Panc1 (cell line): ENCODE results near the gene PSG1. TPM values are rescaled to one million over a fixed set of nuclear protein-coding genes. Genes with fewer than 3 reads are reported as not detected.
"Not testable (repeated sequence)": the region's sequence is repeated elsewhere in the genome, so short reads cannot be mapped to it uniquely, and the experiment has no call there.

ENCODE experiments used
- ATAC-seq: fragments of 200-7000 bp; cut with Tn5 transposase; 2 replicates; pipeline ENCODE4 v1.9.1; 2020; ENCODE audit warnings: mild to moderate bottlenecking, moderate library complexity
- BruUV-seq: library from RNA; stranded (reverse); fragments of 400-500 nt; replicated peaks from 2 replicates; lab custom pipeline; 2021; lab: Mats Ljungman, UMichigan
- CTCF ChIA-PET: fragments of 300-600 bp; sonication (Branson Sonifier 250); formaldehyde crosslinking; loops from one replicate; lab custom pipeline; 2022; ENCODE audit warnings: antibody characterized with exemption; lab: Charles Lee
- POLR2A ChIA-PET: fragments of 300-600 bp; sonication (Branson Sonifier 250); formaldehyde crosslinking; loops from one replicate; lab custom pipeline; 2022; ENCODE audit warnings: antibody characterized with exemption; lab: Charles Lee
- DNase-seq: peaks from one replicate; pipeline ENCODE4 v3.0.0-alpha.2; 2010; ENCODE audit warnings: low read depth, low spot score
- H3K27ac ChIP-seq: 2 replicates; pipeline ENCODE4 v1.5.1; 2011; ENCODE audit warnings: mild to moderate bottlenecking, low read length, inconsistent platforms
- H3K27me3 ChIP-seq: fragments of 200-500 bp; sonication (Bioruptor generic); 2 replicates; pipeline ENCODE4 v1.6.0; 2014; ENCODE audit warnings: low read length, inconsistent platforms; ENCODE audit not compliant: control insufficient read depth, insufficient read depth
- H3K36me3 ChIP-seq: fragments of 200-500 bp; sonication (Bioruptor generic); 2 replicates; pipeline ENCODE4 v1.5.1; 2014; ENCODE audit warnings: inconsistent platforms, mild to moderate bottlenecking, low read length, moderate library complexity; ENCODE audit not compliant: control insufficient read depth, insufficient read depth
- H3K4me1 ChIP-seq: 2 replicates; pipeline ENCODE4 v1.5.1; 2011; ENCODE audit warnings: inconsistent platforms, mild to moderate bottlenecking, low read length, moderate library complexity; ENCODE audit not compliant: control insufficient read depth, insufficient read depth
- H3K4me3 ChIP-seq, 2 experiments: 2 replicates each; pipeline ENCODE4 v1.5.1; 2011 to 2012; ENCODE audit warnings: low read depth in 2 of 2, low read length in 2 of 2, mild to moderate bottlenecking in 2 of 2, inconsistent platforms in 1 of 2, moderate library complexity in 1 of 2
- H3K9me3 ChIP-seq: fragments of 200-500 bp; sonication (Bioruptor generic); 2 replicates; pipeline ENCODE4 v1.5.1; 2014; ENCODE audit warnings: low read depth, mild to moderate bottlenecking, inconsistent platforms, low read length, moderate library complexity; ENCODE audit not compliant: control insufficient read depth, insufficient read depth
- CTCF ChIP-seq: fragments of 450-650 bp; IDR thresholded peaks from 2 replicates; pipeline ENCODE4 v1.5.1; 2017; ENCODE audit warnings: mild to moderate bottlenecking
- in situ Hi-C: cut with HindIII; loops from 2 replicates; pipeline ENCODE4 v1.10.0; 2016; ENCODE audit warnings: low sequenced_read_pairs, low pct_unique_long_range_greater_than_20kb
- intact Hi-C: fragments of 100-400 bp; cut with micrococcal nuclease; formaldehyde crosslinking; loops from one replicate; pipeline ENCODE4 v1.10.0; 2022; ENCODE audit not compliant: unreplicated experiment
- total RNA-seq: library from RNA; stranded (reverse); gene quantifications from one replicate; pipeline ENCODE4 v1.2.1, GENCODE V29; 2021; ENCODE audit not compliant: unreplicated experiment
- TF ChIP-seq, protein P1 (sequence below), 2 experiments: IDR thresholded peaks; 2 replicates each; pipeline ENCODE4 v1.6.1; 2011 to 2012; ENCODE audit warnings: low read depth in 2 of 2, control low read depth in 1 of 2, low read length in 1 of 2, mild to moderate bottlenecking in 1 of 2, moderate library complexity in 1 of 2; ENCODE audit not compliant: insufficient read depth in 1 of 2

Gene PSG1
- total RNA-seq, 1 experiment from 2014 or later = not detected

DNA sequence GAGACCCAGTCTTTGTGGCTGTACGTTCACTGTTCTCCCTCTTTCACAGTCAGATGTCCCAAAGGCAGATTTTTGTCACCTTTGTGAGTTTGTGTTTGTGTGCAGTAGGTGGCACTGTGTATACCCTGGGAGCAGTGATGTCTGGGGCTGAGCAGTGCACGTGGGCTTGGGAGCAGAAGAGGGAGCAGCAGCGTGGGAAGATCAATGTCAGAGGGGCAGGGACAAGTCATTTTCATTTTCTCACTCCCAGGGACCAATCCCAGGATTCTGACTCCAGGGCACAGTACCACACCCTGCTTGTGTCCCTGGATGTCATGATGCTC lies 40.2 kb upstream of the PSG1 start:
- Histone ChIP-seq H3K27ac (no peak overlapping the region), H3K4me1 (no peaks in the 10 kb centered on the region), H3K9me3 (no peaks in the 10 kb centered on the region), H3K4me3 (no peak overlapping the region), H3K36me3 (no peaks in the 10 kb centered on the region), H3K27me3 (no peaks in the 10 kb centered on the region)
- ChIA-PET CTCF (no interaction called here), POLR2A (no interaction called here)
- in situ Hi-C loops = no loop called here
- no TSS peak for BruUV-seq
- no peak for ATAC-seq
- intact Hi-C loops = no loop called here
- DNase-seq = no peak
- TF ChIP-seq, protein P1, sequence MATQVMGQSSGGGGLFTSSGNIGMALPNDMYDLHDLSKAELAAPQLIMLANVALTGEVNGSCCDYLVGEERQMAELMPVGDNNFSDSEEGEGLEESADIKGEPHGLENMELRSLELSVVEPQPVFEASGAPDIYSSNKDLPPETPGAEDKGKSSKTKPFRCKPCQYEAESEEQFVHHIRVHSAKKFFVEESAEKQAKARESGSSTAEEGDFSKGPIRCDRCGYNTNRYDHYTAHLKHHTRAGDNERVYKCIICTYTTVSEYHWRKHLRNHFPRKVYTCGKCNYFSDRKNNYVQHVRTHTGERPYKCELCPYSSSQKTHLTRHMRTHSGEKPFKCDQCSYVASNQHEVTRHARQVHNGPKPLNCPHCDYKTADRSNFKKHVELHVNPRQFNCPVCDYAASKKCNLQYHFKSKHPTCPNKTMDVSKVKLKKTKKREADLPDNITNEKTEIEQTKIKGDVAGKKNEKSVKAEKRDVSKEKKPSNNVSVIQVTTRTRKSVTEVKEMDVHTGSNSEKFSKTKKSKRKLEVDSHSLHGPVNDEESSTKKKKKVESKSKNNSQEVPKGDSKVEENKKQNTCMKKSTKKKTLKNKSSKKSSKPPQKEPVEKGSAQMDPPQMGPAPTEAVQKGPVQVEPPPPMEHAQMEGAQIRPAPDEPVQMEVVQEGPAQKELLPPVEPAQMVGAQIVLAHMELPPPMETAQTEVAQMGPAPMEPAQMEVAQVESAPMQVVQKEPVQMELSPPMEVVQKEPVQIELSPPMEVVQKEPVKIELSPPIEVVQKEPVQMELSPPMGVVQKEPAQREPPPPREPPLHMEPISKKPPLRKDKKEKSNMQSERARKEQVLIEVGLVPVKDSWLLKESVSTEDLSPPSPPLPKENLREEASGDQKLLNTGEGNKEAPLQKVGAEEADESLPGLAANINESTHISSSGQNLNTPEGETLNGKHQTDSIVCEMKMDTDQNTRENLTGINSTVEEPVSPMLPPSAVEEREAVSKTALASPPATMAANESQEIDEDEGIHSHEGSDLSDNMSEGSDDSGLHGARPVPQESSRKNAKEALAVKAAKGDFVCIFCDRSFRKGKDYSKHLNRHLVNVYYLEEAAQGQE (IDR thresholded peaks at IDR 0.05; ENCODE audit: insufficient read depth in 1 of 2, low read depth in 2 of 2, low read length in 1 of 2) = no peak
- TF ChIP-seq CTCF = peak; percentile 50

- intact Hi-C loops, POLR2A ChIA-PET, in situ Hi-C loops, BruUV-seq, H3K36me3 ChIP-seq, H3K27me3 ChIP-seq, ATAC-seq, CTCF ChIA-PET, DNase-seq, H3K4me3 ChIP-seq, H3K27ac ChIP-seq, H3K9me3 ChIP-seq, H3K4me1 ChIP-seq: not testable (repeated sequence)
- peak; percentile 71 for TF ChIP-seq CTCF
These were observed 39.7 kb upstream of the PSG1 start for GRCh38 chr19:42919070-42919756.

DNA sequence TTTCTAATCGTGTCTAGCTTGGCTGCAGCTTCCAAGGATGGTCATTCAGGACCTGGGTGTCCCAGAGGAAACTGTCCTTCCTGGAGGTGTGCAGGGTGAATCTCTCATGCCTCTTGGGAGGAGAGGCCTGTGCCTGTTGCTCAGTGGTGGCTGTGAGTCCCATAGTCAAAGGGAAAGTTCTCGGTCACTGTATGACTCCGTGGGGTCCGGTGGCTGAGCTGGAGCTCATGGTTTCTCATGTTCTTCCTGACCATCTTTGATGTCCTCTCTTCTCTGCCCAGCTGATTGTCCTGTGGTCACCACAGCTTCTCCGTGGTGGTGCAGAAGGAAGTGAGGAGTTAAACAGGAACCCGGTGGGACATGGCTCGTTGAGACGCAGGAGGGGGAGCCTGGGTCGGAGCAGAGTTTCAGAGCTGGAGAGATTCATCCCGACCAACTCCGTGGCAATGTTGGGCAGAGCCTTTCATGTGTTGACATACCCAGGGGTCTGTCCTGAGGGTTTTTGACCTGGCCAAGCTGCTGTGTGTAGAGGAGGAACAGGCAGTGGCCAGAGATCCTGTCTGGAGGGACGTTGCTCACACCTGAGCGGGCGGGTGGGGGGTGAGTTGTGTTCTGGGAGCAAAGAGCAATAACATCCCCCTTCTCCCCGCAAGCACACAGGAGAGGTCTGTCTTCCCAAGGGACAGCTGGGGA lies 39.0 kb upstream of the PSG1 start:
- H3K27me3 ChIP-seq, H3K36me3 ChIP-seq, intact Hi-C loops, DNase-seq, H3K27ac ChIP-seq, BruUV-seq, H3K4me3 ChIP-seq, CTCF ChIA-PET, H3K9me3 ChIP-seq, ATAC-seq, H3K4me1 ChIP-seq, POLR2A ChIA-PET, in situ Hi-C loops: not testable (repeated sequence)

DNA sequence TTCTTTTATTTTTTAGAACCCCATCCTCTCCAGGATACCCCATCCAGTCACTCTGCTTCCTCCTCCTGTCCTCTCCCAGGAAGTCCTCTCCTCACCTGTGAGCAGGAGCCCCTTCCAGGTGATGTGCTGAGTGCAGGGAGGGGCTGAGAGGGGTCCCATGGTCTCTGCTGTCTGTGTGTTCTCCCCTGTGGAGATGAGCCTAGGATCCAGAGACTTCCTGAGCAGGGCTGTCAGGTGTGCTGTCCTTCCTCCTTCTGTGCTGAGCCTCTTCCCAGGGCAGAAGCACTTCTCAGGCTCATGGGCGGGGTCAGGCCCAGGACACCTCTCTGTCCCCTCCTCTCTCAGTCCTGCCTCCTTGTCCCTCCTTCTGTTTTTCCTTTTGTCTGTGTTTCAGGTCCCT lies 38.1 kb upstream of the PSG1 start, which contains the start of gene PSG6:
TSS of gene PSG6 (minus strand) at position 261 of the 400 bp plus-strand sequence. CDS start at position 159, 102 bp downstream.
- H3K4me1 ChIP-seq, H3K36me3 ChIP-seq, in situ Hi-C loops, H3K27ac ChIP-seq, CTCF ChIA-PET, intact Hi-C loops, H3K4me3 ChIP-seq, H3K9me3 ChIP-seq, DNase-seq, ATAC-seq, BruUV-seq, H3K27me3 ChIP-seq, POLR2A ChIA-PET: not testable (repeated sequence)

GRCh38 chr19:42916931-42917330 lies 37.4 kb upstream of the PSG1 start:
- POLR2A ChIA-PET, in situ Hi-C loops, intact Hi-C loops: not testable (repeated sequence)

More at GRCh38 chr19:42916931-42917330, 37.4 kb upstream of the PSG1 start:
- H3K4me1 ChIP-seq, BruUV-seq, H3K4me3 ChIP-seq, DNase-seq, H3K9me3 ChIP-seq, CTCF ChIA-PET, H3K27me3 ChIP-seq, H3K27ac ChIP-seq, H3K36me3 ChIP-seq, ATAC-seq: not testable (repeated sequence)
